SJCRH30 (cell line): ENCODE data around the gene EBF4. TPM values are rescaled to one million over a fixed set of nuclear protein-coding genes. Genes with fewer than 3 reads are reported as not detected.

Experiments
- DNase-seq, 2 experiments: peaks; one replicate each; pipeline ENCODE4 v3.0.0-alpha.2; 2015 to 2020
- H3K27ac ChIP-seq: fragments of 250-450 bp; sonication (Bioruptor Pico); 2 replicates; pipeline ENCODE4 v1.5.1; 2020; ENCODE audit warnings: mild to moderate bottlenecking, moderate library complexity
- H3K27me3 ChIP-seq: fragments of 250-450 bp; sonication (Bioruptor Pico); 2 replicates; pipeline ENCODE4 v1.5.1; 2020; ENCODE audit warnings: mild to moderate bottlenecking, moderate library complexity
- H3K36me3 ChIP-seq: fragments of 250-450 bp; sonication (Bioruptor Pico); 2 replicates; pipeline ENCODE4 v1.5.1; 2020; ENCODE audit warnings: mild to moderate bottlenecking, moderate library complexity
- H3K4me1 ChIP-seq: fragments of 250-450 bp; sonication (Bioruptor Pico); 2 replicates; pipeline ENCODE4 v1.5.1; 2020; ENCODE audit warnings: mild to moderate bottlenecking, moderate library complexity
- H3K4me3 ChIP-seq: fragments of 250-450 bp; sonication (Bioruptor Pico); 2 replicates; pipeline ENCODE4 v1.5.1; 2020; ENCODE audit warnings: mild to moderate bottlenecking, moderate library complexity
- H3K9me3 ChIP-seq: fragments of 250-450 bp; sonication (Bioruptor Pico); replicated peaks from 2 replicates; pipeline ENCODE4 v1.5.1; 2020; ENCODE audit warnings: mild to moderate bottlenecking, moderate library complexity
- total RNA-seq: library from RNA; depleted of rRNA; stranded (reverse); fragments of >200 nt; shearing (Covaris generic); gene quantifications from 2 replicates; pipeline ENCODE4 v1.2.3, GENCODE V29; 2014

The EBF4 gene
- total RNA-seq, 1 experiment from 2014 or later: 5.2 TPM

DNA sequence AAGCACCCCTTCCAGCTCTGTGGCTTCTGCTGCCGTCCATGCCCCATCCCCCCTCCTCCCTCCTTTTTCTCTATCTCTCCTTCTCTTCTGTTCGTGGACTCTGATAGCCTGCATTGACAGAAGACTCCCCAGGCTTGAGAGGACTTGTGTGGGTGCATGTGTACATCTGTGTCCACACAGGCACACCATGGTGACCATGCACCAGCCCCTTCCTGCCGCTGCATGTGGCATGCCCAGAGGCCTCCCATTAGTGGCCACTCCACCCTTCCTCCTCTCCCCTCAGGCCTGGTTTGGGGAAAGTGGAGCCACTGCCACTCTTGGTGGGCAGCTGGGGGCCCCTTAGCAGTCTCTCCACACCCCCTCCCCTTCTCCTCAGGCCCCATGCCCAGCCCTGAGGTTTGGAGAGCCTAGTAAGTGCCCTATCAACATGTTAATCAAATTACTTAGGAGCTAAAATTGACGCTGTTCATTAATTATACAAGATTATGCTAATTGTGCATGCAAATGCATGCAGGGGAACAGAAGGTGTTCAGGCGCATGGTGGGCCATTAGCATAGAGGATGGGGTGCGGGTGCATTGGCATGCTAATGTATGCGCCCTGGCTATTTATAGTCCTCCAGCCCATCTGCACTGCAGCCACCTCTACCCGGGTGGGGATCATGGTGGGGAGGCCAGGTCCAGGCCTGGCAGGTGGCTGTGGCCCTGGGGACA lies 45.9 kb downstream of the EBF4 start:
- Histone ChIP-seq H3K36me3 (no peaks in the 10 kb centered on the region), H3K4me1 (no peaks in the 10 kb centered on the region), H3K27me3 (no peaks in the 10 kb centered on the region), H3K4me3 (no peak overlapping the region), H3K27ac (no peak overlapping the region), H3K9me3 (0 out of 2 replicates have a peak, but pooled peaks cover 3% of the 10 kb centered on the region)
- no peak for DNase-seq

DNA sequence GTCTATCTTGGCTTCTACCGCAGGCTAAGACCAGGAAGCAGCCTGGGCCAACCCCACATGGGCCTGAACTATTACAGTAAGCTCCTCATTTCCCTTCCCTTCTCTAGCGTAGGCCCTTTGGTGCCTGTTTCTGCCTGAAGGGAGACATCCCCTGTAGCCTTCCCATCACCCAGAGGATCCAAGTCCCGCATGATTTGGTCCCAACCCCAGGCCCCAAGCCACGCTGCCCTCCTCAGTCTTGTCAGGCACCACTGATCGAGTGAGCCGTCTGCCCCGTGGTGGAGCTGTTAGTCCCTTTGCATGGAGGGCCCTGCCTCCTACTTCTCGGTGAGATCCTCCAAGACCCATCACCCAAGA lies 46.4 kb downstream of the EBF4 start:
- no peak overlapping the region for H3K4me3 ChIP-seq
- H3K27ac ChIP-seq: no peak overlapping the region
- no peak for DNase-seq
- H3K4me1 ChIP-seq: no peaks in the 10 kb centered on the region
- H3K9me3 ChIP-seq: 0 out of 2 replicates have a peak, but pooled peaks cover 3% of the 10 kb centered on the region
- no peaks in the 10 kb centered on the region for H3K27me3 ChIP-seq
- no peaks in the 10 kb centered on the region for H3K36me3 ChIP-seq

DNA sequence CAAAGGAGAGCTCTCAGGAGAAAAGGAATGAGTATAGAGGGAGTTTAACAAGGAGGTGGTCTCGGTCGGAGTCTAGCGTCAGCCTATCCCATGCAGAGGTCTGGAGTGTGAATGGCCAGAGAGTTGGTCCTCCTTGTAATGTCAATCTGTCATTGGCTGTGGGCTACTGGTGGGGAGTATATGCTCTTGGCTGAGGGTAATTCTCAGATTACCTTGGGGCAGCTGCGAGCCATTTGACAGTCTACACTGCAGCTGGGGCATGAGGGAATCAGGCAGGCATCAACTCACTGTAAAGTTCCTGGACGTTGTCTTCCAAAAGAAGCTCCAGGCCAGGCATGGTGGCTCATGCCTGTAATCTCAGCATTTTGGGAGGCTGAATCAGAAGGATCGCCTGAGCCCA lies 48.1 kb downstream of the EBF4 start:
- Histone ChIP-seq H3K4me1 (no peaks in the 10 kb centered on the region), H3K27me3 (no peaks in the 10 kb centered on the region), H3K9me3 (0 out of 2 replicates have a peak, but pooled peaks cover 3% of the 10 kb centered on the region), H3K4me3 (no peak overlapping the region), H3K36me3 (no peaks in the 10 kb centered on the region), H3K27ac (no peak overlapping the region)
- peak; percentile 37 to 72 for DNase-seq

- no peak overlapping the region for H3K27ac ChIP-seq
- no peaks in the 10 kb centered on the region for H3K9me3 ChIP-seq
- H3K36me3 ChIP-seq: no peaks in the 10 kb centered on the region
- H3K27me3 ChIP-seq: no peaks in the 10 kb centered on the region
- no peaks in the 10 kb centered on the region for H3K4me1 ChIP-seq
- no peak for DNase-seq
- no peak overlapping the region for H3K4me3 ChIP-seq
These were observed 48.9 kb downstream of the EBF4 start for GRCh38 chr20:2741463-2741862.

GRCh38 chr20:2741881-2742280 lies 49.3 kb downstream of the EBF4 start:
- Histone ChIP-seq H3K36me3 (no peaks in the 10 kb centered on the region), H3K27me3 (no peaks in the 10 kb centered on the region), H3K4me3 (no peak overlapping the region), H3K4me1 (no peaks in the 10 kb centered on the region), H3K27ac (no peak overlapping the region), H3K9me3 (no peaks in the 10 kb centered on the region)
- no peak for DNase-seq

DNA sequence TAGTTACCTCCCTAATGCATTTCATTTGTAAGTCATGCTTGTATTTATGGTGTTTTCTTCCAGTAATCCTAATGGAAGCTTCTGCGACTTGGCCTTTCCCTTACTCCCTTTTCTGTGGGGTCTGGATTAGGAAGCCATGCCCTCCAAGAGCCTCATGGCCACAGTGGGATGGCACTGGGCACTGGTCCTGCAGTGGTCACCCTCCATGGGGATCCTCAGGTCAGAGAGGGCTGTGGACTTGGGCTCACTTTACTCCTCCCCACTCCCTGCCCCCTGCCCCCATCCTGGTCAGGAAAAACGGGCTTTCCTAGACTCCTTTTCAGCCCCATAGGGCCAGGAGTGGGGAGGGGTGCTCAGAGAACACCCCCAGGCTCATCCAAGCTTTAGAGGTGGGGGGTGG lies 49.9 kb downstream of the EBF4 start:
- no peak overlapping the region for H3K4me3 ChIP-seq
- no peaks in the 10 kb centered on the region for H3K27me3 ChIP-seq
- no peak overlapping the region for H3K27ac ChIP-seq
- no peak for DNase-seq
- no peaks in the 10 kb centered on the region for H3K4me1 ChIP-seq
- no peaks in the 10 kb centered on the region for H3K36me3 ChIP-seq
- H3K9me3 ChIP-seq: no peaks in the 10 kb centered on the region

DNA sequence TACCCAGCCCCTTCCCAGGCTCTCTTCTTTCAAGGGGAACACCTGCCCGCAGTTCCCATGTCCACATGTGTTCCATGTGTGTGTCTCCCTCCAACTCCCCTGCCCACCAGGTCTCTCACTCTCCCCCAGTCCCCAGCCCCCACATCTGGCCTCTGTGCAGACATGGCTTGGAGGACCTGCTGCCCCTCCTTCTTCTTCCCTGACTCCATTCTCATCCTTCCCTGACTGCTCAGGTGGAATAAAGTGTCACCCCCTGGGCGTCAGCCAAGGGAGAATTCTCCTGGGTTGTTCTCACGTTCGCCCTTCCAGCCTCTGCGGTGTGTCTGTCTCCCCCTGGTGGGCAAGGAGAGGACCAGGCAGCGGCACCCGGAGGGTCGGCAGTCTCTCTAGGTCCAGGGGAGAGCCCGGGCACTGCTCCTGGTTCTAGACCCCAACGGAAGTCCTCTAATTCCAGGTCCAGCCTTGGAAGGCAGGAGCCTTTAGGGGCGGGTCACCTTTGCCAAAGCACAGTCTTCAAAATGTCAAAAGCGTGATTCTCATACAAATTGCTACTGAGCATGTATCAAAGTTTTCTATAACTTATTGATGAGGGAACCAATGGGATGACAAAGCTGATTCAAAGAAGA lies 50.5 kb downstream of the EBF4 start:
- Histone ChIP-seq H3K4me3 (no peak overlapping the region), H3K4me1 (no peaks in the 10 kb centered on the region), H3K27me3 (no peaks in the 10 kb centered on the region), H3K27ac (no peak overlapping the region), H3K36me3 (no peaks in the 10 kb centered on the region), H3K9me3 (no peaks in the 10 kb centered on the region)
- peak; percentile 73 to 84 for DNase-seq

DNA sequence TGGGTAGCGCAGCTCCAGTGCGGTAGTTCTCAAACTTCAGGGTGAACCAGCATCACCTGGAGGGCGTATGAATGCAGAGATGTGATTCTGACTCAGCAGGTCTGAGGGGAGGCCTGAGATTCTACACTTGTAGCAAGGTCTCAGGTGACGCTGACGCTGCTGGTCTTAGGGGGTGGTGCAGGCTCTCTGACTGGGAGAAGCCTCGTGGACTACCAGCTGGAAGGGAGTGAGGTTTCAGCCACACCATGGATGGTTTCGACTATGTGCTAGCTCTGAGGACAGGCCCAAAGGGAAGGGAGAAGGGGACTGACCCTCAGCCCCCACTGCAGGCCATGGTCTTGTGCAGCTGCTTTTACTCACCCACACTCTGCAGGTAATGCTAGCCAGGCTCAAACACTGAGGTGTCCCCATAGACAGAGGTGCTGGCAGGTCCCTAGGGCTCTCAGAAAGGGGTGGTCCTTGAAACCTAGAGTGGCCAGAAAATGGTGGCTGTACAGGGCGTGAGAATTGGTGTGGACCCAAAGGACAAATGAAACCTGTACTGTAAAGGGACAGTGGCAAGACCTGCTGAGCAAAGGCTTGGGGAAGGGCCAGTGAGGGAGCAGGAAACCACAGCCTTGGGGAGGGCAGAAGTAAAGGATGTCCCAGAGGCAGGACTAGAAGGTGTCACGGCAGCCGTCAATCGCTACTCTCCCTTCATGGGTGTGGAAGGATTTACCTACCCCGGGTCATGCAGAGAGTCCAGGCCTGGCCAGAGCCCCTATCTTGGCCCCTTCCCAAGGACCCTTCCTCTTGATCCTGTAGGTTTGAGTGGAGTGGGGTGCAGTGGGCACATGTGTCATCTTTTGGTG lies 52.7 kb downstream of the EBF4 start:
- no peaks in the 10 kb centered on the region for H3K9me3 ChIP-seq
- no peaks in the 10 kb centered on the region for H3K36me3 ChIP-seq
- no peak overlapping the region for H3K4me3 ChIP-seq
- H3K27me3 ChIP-seq: no peaks in the 10 kb centered on the region
- DNase-seq: no peak
- H3K27ac ChIP-seq: no peak overlapping the region
- H3K4me1 ChIP-seq: no peaks in the 10 kb centered on the region

DNA sequence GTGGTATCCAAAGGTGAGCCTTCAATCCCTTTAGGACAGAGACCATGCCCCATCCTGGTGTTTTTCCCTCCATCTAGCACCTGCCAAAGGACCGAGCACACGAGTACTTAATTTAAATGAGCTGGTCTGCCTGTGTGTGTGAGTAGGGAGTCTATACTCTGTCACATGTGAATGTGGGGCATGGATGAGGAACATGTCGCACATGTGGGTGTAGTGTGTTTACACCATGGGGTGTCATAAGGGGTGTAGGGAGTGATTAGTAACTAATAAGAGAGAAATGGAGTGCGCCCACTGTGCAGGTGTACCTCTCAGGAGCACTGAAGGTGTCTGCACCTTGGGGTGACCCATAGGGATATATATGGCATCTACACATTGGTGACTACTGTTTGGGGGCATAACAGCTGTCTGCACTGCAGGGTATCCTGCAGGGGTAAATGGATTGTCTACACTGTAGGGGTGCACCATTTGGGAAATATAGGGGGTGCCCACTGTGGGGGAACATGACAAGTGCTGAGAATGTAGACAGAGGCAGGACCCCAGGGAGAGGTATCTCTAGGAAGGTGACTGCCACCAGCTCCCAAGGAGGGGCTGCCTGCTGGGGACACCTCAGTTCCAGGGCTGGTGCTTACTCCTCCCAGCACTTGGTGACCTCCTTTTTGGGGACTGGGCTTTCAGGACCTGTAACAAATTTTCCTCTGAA lies 53.5 kb downstream of the EBF4 start:
- Histone ChIP-seq H3K36me3 (no peaks in the 10 kb centered on the region), H3K27ac (no peak overlapping the region), H3K27me3 (no peaks in the 10 kb centered on the region), H3K9me3 (no peaks in the 10 kb centered on the region), H3K4me3 (no peak overlapping the region), H3K4me1 (no peaks in the 10 kb centered on the region)
- DNase-seq: no peak

- Histone ChIP-seq H3K9me3 (no peaks in the 10 kb centered on the region), H3K27me3 (no peaks in the 10 kb centered on the region), H3K4me3 (no peak overlapping the region), H3K36me3 (no peaks in the 10 kb centered on the region), H3K27ac (no peak overlapping the region), H3K4me1 (no peaks in the 10 kb centered on the region)
- DNase-seq: no peak
These were observed 54.2 kb downstream of the EBF4 start for GRCh38 chr20:2746636-2747265.

- Histone ChIP-seq H3K4me1 (no peaks in the 10 kb centered on the region), H3K9me3 (no peaks in the 10 kb centered on the region), H3K36me3 (no peaks in the 10 kb centered on the region), H3K27ac (no peak overlapping the region), H3K27me3 (no peaks in the 10 kb centered on the region), H3K4me3 (no peak overlapping the region)
- no peak for DNase-seq
These were observed 55.2 kb downstream of the EBF4 start for GRCh38 chr20:2747676-2748235.

DNA sequence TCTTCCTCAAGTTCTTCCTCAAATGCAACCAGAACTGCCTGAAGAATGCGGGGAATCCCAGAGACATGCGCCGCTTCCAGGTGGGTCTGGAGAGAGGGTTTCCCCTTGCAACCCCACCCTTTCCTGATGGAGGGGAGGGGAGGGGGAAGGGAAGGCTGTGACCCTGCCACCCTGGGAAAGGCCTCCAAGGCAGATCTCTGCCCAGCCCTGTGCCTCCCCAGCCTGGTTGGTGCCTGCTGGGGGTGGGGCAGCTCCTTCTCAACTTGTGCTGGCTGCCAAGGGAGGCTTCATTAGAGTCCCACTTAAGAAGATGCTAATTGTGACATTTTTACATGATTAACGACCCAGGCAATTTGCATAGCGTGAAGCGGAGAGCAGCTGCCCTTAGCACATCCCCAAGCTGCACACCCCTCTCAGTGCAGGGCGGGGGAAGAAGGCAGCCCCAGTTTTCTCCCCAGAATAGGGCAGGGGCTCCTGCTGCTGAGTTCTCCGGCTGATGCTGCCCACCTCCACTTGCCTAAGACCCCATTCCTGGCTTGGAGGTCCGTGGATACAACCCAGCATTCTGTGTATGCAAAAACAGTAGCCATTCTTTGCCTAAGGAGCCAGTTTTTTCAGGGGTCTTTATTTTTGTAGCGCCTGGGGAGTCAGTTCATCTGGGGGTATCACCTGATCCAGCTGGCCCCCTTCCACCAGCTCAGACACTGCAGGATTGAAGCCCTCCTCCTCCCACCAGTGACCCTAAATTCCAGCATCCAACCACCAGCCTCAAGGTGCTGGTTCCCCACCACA lies 56.2 kb downstream of the EBF4 start:
- no peaks in the 10 kb centered on the region for H3K36me3 ChIP-seq
- no peak overlapping the region for H3K27ac ChIP-seq
- H3K4me3 ChIP-seq: no peak overlapping the region
- no peaks in the 10 kb centered on the region for H3K4me1 ChIP-seq
- H3K27me3 ChIP-seq: no peaks in the 10 kb centered on the region
- DNase-seq: no peak
- no peaks in the 10 kb centered on the region for H3K9me3 ChIP-seq

DNA sequence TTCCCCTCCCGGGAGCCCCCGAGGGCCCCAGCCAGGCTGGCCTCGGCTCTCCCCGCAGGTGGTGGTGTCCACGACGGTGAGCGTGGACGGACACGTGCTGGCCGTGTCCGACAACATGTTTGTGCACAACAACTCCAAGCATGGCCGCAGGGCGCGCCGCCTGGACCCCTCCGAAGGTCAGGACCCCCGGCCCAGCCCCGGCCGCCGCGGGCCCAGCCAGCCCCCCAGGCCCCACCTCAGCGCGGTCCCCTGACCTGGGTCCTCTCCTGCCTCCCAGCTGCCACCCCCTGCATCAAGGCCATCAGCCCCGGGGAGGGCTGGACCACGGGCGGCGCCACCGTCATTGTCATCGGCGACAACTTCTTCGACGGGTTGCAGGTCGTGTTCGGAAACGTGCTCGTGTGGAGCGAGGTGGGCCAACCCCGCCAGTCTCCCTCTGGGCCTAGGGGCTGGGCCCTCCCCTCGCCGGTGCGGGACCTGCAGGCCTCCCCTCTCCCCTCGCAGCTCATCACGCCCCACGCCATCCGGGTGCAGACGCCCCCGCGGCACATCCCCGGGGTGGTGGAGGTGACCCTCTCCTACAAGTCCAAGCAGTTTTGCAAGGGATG lies 56.9 kb downstream of the EBF4 start:
- Histone ChIP-seq H3K4me3 (no peak overlapping the region), H3K9me3 (no peaks in the 10 kb centered on the region), H3K27me3 (no peaks in the 10 kb centered on the region), H3K4me1 (no peaks in the 10 kb centered on the region), H3K27ac (no peak overlapping the region), H3K36me3 (no peaks in the 10 kb centered on the region)
- DNase-seq: no peak
